ENCODE measurements around the gene PRKN.

Gene PRKN

GRCh38 chr6:161482517-161482858 lies 1245.1 kb downstream of the PRKN start:
- H3K4me3 ChIP-seq (ENCODE audit: low read length) = no peak overlapping the region
- DNase-seq (ENCODE audit: low read depth) = no peak
- no peak for TF ChIP-seq CTCF (IDR thresholded peaks at IDR 0.05; ENCODE audit: insufficient read depth, low read depth, low read length, missing control alignments)

DNA sequence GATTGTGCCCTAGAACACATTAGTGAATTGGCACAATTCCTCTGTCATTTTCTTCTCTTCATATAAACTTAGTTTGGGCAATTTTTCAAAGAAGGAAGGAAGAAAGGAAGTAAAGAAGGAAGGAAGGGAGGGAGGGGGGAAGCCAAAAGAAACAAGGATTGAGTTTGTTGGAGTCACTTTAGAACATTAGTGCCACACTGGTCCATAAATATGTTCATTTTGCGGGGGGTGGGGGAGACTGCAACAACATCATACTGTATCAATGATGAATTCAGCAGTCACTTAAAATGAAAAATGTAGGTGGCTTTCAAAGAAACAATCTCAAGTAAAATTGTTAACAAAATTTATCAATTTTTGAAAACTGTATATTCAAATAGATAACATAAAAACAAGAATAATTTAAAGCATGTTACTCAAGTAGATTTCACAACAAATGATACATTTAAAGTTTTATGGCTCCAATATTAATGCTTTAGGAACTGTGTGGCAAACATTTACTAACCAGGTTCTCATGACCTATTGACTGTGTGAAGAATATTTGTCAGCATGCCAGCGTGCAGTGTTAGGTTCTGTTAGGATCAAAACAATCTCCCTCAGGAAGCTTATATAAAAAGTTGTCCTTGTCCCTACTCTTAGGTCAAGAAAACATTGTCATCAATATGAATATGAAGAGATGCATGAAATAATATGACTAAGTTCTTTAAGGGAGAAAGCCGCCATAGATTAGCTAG lies 1245.6 kb downstream of the PRKN start:
- TF ChIP-seq CTCF (IDR thresholded peaks at IDR 0.05; ENCODE audit: insufficient read depth, low read depth, low read length, missing control alignments) = no peak
- no peak overlapping the region for H3K4me3 ChIP-seq (ENCODE audit: low read length)
- peak; percentile 8 for DNase-seq (ENCODE audit: low read depth)

GRCh38 chr6:161480421-161481155 lies 1247.0 kb downstream of the PRKN start:
- no peak for TF ChIP-seq CTCF (IDR thresholded peaks at IDR 0.05; ENCODE audit: insufficient read depth, low read depth, low read length, missing control alignments)
- H3K4me3 ChIP-seq (ENCODE audit: low read length) = no peak overlapping the region
- DNase-seq (ENCODE audit: low read depth) = no peak

DNA sequence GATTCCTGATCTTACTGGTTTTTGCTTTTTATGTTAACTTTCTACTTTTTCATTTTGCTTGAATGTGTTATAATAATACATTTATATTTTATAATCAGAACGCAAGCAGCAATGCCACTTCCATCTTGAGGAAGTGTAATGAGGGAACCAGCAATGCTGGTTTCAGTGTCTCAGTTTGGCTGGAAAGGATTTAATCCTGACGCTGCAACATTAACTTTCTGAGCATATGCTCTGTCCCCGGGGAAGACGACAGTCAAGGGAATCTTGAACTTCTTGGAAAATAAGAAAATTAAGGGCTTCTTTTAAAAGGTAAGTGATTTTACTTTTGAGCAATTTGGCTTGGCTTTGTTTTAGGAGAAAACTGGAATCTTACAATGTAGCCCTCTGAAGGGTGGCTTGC lies 1248.2 kb downstream of the PRKN start:
- no peak overlapping the region for H3K4me3 ChIP-seq (ENCODE audit: low read length)
- no peak for TF ChIP-seq CTCF (IDR thresholded peaks at IDR 0.05; ENCODE audit: insufficient read depth, low read depth, low read length, missing control alignments)

DNA sequence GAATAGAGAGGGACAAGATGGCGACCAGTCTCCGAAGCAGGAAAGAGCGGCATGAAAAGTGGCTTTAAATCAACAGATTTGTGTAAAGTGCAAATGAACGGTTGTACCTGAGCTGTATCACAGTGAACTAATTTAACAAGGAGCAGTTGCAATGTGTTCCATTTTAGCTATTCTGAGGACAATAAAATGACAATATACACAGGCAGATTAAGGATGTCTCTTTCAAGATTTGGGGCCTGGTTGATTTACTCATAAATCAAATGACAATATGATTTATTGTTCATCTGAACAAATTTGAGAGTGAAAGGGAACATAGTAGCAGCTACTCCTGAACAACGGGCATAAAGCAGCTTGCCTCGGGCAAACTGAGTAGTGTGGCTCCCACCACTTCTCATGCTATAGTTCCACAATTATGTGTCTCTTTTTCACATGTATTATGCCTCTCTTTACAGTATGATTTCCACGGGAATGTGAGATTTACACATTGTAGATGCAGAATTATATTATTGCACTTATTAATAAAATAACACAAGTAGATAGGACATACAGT lies 1249.6 kb downstream of the PRKN start:
- no peak for DNase-seq (ENCODE audit: low read depth)
- no peak overlapping the region for H3K4me3 ChIP-seq (ENCODE audit: low read length)
- TF ChIP-seq CTCF (IDR thresholded peaks at IDR 0.05; ENCODE audit: insufficient read depth, low read depth, low read length, missing control alignments) = no peak

More for the DNA sequence above, 1248.2 kb downstream of the PRKN start:
- no peak for DNase-seq (ENCODE audit: low read depth)

- H3K4me3 ChIP-seq (ENCODE audit: low read length) = no peak overlapping the region
- no peak for DNase-seq (ENCODE audit: low read depth)
- no peak for TF ChIP-seq CTCF (IDR thresholded peaks at IDR 0.05; ENCODE audit: insufficient read depth, low read depth, low read length, missing control alignments)
These were observed 1250.9 kb downstream of the PRKN start for GRCh38 chr6:161476711-161477110.

Measured in epithelial cell of esophagus (primary cell).